ENCODE data around the gene ZFYVE28. TPM values are rescaled to one million over a fixed set of nuclear protein-coding genes. Genes with fewer than 3 reads are reported as not detected.

Gene ZFYVE28
- total RNA-seq, 1 experiment from 2014 or later, result 19.2 TPM

- TF ChIP-seq CTCF (IDR thresholded peaks at IDR 0.05 in 2 of 3, conservative IDR thresholded peaks at IDR 0.05 in 1 of 3; ENCODE audit: borderline replicate concordance in 1 of 3, insufficient read depth in 1 of 3, low read depth in 2 of 3, low read length in 2 of 3) (no peak), ZFX (IDR thresholded peaks at IDR 0.05) (no peak)
Measured at GRCh38 chr4:2406920-2407319, 11.5 kb downstream of the ZFYVE28 start (continued).

GRCh38 chr4:2406406-2406805 lies 12.0 kb downstream of the ZFYVE28 start:
- POLR2A ChIA-PET, result no interaction called here
- Histone ChIP-seq H3K4me2 (ENCODE audit: low read length) (no peak overlapping the region), H3K27ac (ENCODE audit: low read depth, low read length) (no peak overlapping the region), H3K4me3 (replicated peaks in 1 of 2; ENCODE audit: low read depth in 1 of 2, low read length in 2 of 2) (no peak overlapping the region), H4K20me1 (ENCODE audit: insufficient read depth) (no peaks in the 10 kb centered on the region), H3K27me3 (ENCODE audit: insufficient read depth, low read length) (no peaks in the 10 kb centered on the region), H3K9me2 (ENCODE audit: insufficient read depth) (no peaks in the 10 kb centered on the region), H3K9me3 (ENCODE audit: control insufficient read depth in 1 of 2, insufficient read depth in 1 of 2, low read depth in 1 of 2, low read length in 2 of 2) (no peaks in the 10 kb centered on the region), H3K36me3 (ENCODE audit: control insufficient read depth in 1 of 2, insufficient read depth in 2 of 2, low read length in 2 of 2) (no peaks in the 10 kb centered on the region), H3K9ac (ENCODE audit: low read length) (no peak overlapping the region), H2AFZ (ENCODE audit: low read depth, low read length, poor library complexity, severe bottlenecking) (no peak overlapping the region), H3K79me2 (ENCODE audit: insufficient read depth, low read length) (peaks cover 40% of the 10 kb centered on the region), H3K4me1 (ENCODE audit: control insufficient read depth in 1 of 2, insufficient read depth in 2 of 2, low read length in 2 of 2) (peaks cover 28 to 54% of the 10 kb centered on the region in 2 experiments)
- no peak for ATAC-seq
- BruUV-seq (replicated peaks), result no TSS peak
- RAD21 ChIA-PET (ENCODE audit: low non-redundant PET in 1 of 2, low total read pairs in 2 of 2, uncharacterized antibody in 2 of 2, unreplicated experiment in 2 of 2), result no interaction called here
- intact Hi-C loops (cut with micrococcal nuclease), result no loop called here
- DNase-seq (ENCODE audit: low read depth, low spot score), result no peak
- TF ChIP-seq MAX (IDR thresholded peaks at IDR 0.05) (no peak), EZH2 (IDR thresholded peaks at IDR 0.05) (no peak), ZNF274 (IDR thresholded peaks at IDR 0.05; ENCODE audit: low read depth, low read length) (no peak), ZFX (IDR thresholded peaks at IDR 0.05) (no peak), FOSL1 (IDR thresholded peaks at IDR 0.05; ENCODE audit: low read depth) (no peak)
- CTCF ChIA-PET, result interaction anchor here (1.1 kb wide), 1 partner anchor 186 kb away, joined by 3 read pairs; no protein-coding TSS in a partner anchor

All from HCT116 (cell line).